Upper lobe of left lung (tissue), 4 donors: ENCODE data around the gene SUSD2.

Experiments used
- CTCF ChIP-seq, 6 experiments: fragments of 450-650 bp in 4 of 6; fragments of 200-600 bp in 2 of 6; sonication (generic) in 2 of 6; IDR thresholded peaks; one replicate each; pipeline ENCODE4 v1.5.1; 2016 to 2019; ENCODE audit warnings: antibody characterized with exemption in 6 of 6
- POLR2A ChIP-seq, 4 donors: fragments of 450-650 bp; IDR thresholded peaks; one replicate each; pipeline ENCODE4 v1.5.1; 2016 to 2017; ENCODE audit warnings: antibody characterized with exemption in 4 of 4, mild to moderate bottlenecking in 2 of 4

DNA sequence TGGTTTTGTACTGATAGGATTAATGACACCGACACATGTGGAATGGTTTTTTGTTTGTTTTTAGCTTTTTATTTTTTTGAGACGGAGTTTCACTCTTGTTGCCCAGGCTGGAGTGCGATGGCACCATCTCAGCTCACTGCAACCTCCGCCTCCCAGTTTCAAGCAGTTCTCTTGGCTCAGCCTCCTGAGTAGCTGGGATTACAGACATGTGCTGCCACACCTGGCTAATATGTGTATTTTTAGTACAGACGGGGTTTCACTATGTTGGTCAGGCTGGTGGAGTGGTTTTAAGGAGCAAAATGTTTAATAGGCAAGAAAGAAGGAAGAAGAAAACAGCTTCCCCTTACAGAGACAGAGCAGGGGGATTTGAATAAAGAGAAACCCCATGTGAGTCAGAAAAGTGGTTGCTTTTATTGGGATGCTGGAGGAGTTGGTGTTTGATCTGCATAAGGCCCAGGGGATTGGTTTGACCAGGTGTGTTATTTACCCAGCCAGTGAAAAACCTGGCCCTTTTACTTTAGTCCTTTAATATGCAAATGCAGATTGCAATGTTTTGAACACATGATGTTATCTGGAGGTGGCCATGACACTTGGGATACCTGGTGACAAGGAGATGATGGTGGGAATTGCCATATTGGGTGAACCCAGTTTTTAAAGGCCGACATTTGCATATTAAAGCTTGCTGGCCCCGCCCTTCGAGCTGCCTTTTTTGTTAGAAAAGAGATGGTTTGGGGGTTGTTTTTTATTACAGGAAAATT is 24.3 kb downstream of the SUSD2 start:
- TF ChIP-seq CTCF (IDR thresholded peaks at IDR 0.05) (peak in 2 of 6 experiments; percentile 15 to 22), POLR2A (IDR thresholded peaks at IDR 0.05) (no peak)
